Dermis microvascular lymphatic vessel endothelial cell (primary cell): Measurements from ENCODE around the gene PDPN. TPM values are rescaled to one million over a fixed set of nuclear protein-coding genes. Genes with fewer than 3 reads are reported as not detected.

Source experiments
- DNase-seq, 2 donors: peaks; one replicate each; pipeline versions ENCODE4 v3.0.0 to v3.0.0-alpha.2; 2010; ENCODE audit warnings: low read depth in 2 of 2
- total RNA-seq: library from RNA; depleted of rRNA; stranded (reverse); fragments of >200 nt; gene quantifications from 2 replicates; pipeline ENCODE4 v1.2.1, GENCODE V29; 2014

PDPN gene
- total RNA-seq, 1 donor from 2014 or later = 70.3 TPM

- DNase-seq = no peak
Measured at GRCh38 chr1:13617773-13618172, 34.1 kb downstream of the PDPN start.

DNA sequence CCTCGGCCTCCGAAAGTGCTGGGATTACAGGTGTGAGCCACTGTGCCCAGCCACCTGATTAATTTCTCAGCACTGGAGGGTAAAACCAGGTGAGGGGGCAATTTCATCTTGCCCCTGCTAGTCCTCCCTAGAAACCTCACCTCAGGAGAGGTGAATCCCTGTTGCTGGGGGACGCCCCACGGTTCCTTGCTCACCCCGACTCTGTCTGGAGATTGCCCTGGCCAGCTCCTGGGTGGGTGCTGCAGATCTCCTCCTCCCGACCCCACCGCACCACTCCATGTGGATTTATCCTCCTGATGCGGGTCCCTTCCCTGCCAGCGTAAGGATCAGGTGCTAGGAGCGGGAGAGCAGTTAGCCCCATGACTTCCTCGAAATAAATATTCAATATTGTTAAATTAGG lies 34.9 kb downstream of the PDPN start:
- DNase-seq = no peak

- DNase-seq = no peak
Measured at GRCh38 chr1:13619909-13620308, 36.3 kb downstream of the PDPN start.

- DNase-seq = no peak
Measured at GRCh38 chr1:13620825-13621224, 37.2 kb downstream of the PDPN start.

DNA sequence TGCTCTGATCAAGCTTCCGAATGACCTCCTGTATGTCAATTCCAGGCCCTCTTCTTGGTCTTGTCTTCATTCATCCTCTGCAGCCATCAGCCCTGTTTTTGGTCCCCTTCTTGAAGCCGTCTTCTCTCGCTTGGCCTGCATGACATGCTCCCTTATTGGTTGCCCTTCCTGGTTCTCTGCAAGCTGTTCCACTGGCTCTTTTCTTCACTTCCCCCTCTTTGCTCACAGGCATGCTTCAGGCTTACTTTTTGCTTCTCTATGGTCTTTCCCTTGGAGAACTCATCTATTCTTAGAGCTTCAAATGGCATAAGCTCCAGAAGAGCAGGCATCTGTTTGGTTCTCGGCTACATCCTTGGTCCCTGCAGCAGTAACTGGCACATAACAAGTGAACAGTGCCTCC lies 38.8 kb downstream of the PDPN start:
- DNase-seq = no peak

- no peak for DNase-seq
Measured at GRCh38 chr1:13623021-13623637, 39.5 kb downstream of the PDPN start.

DNA sequence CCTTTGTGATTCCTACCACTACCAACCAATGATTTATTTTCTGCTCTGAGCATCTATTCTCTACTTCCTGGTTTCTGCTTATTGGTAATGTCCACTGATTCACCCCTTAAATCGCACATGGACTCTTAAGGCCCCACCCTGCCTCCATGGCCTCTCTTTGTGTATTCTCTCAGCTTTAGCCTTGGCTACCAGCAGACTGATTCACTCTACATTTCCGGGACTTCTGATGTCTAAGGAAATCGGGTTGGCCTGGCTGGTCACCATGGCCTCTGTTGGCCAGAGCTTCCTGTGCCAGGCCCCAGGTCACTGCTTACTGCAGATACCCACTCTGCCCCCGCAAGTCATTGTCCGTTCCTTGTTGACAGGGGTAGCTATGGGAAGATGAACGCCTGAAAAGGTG lies 40.9 kb downstream of the PDPN start:
- peak; percentile 76 to 84 for DNase-seq

DNA sequence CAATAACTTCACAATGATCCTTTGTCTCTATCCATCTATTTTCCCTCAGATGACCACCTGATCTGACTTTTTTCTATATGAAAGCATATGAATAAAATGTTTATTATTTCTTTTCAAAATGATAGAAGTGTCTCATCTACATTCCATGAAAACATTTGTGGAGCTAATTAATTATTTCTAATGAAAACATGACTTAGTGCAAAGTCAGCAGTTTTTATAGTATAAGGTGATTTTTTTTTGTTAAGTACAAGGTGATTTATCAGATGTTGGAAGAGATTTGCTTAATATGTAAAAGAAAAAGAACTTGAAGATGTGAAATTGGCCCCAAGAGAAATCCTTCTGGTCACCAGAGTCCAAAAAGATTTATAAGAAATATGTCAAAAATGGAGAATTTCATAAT lies 43.5 kb downstream of the PDPN start:
- DNase-seq = no peak

DNA sequence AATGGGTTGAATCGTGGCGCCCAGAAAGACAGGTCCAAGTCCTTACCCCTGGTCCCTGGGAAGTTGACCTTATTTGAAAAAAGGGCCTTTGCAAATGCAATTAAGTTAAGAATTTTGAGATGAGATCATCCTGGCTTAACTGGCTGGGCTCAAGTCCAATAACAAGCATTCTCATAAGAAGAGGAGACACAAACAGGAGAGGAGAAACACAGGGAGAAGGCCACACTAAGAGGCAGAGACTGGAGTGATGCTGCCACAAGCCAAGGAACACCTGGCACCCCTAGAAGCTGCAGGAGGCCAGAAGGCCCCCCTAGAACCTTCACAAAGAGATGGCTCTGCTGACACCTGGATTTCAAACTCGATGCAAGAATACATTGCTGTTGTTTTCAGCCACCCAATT lies 44.6 kb downstream of the PDPN start:
- peak in 1 of 2 donors; percentile 48 for DNase-seq

GRCh38 chr1:13628711-13629110 lies 45.1 kb downstream of the PDPN start:
- peak; percentile 95 to 100 for DNase-seq

GRCh38 chr1:13642306-13643004 lies 58.8 kb downstream of the PDPN start:
- DNase-seq = no peak

- no peak for DNase-seq
Measured at GRCh38 chr1:13643017-13643416, 59.4 kb downstream of the PDPN start.

GRCh38 chr1:13646521-13646920 lies 62.9 kb downstream of the PDPN start:
- no peak for DNase-seq

DNA sequence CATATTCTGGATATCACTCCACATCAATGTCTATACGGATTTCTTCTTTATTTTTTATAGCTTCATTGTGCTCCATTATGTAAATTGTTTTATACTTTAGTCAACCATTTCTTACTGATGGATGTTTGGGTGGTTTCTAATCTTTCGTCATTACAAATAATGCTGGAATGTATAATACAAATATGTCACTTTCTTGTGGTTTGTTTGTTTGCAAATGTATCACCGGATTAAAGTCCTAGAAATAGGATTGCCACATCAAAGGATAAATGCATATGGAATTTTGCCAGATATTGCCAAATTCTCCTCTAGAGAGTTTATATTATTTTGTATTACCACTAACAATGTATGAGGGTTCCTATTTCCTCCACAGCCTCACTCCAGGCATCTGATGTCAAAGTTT lies 67.6 kb downstream of the PDPN start:
- no peak for DNase-seq

DNA sequence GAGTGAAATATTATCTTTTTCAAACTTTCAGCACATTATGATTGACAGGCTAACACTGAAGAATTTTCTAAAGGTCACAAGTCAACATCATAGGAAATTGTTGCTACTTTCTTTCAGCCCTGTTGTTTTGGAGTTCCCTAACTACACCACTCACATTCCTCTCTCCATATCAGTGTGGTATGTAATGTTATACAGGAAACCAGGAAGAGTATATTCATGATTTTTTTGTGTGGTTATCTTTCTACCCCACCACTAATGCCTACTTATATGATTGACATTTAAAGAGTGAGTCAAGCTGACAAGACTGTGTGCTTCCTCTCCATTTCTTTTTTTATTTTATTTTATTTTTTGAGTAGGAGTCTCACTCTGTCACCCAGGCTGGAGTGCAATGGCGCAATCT lies 68.6 kb downstream of the PDPN start:
- peak; percentile 36 to 43 for DNase-seq

GRCh38 chr1:13661539-13661938 lies 77.9 kb downstream of the PDPN start:
- DNase-seq = no peak

GRCh38 chr1:13662493-13662892 lies 78.9 kb downstream of the PDPN start:
- DNase-seq = no peak

DNA sequence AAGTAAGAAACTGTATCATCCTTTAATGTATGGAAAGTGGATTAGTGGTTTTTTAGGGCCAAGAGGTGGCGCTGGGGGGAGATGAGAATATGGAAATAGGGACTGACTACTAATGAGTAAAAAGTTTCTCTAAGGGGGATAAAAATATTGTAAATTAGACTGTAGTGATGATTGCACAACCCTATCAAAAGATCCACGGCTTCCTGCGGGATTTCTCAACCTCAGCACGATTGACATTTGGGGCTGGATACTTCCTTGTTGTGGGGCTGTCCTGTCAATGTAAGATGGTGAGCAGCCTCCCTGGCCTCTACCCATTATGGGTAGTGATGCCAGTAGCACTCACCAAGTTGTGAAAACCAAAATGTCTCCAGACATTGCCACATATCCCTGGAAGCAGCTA lies 80.3 kb downstream of the PDPN start:
- no peak for DNase-seq

GRCh38 chr1:13664451-13664850 lies 80.8 kb downstream of the PDPN start:
- DNase-seq = no peak

GRCh38 chr1:13666317-13666716 lies 82.7 kb downstream of the PDPN start:
- no peak for DNase-seq
